Measurements from ENCODE around the gene PPP3CA.

- TF ChIP-seq, protein P1, sequence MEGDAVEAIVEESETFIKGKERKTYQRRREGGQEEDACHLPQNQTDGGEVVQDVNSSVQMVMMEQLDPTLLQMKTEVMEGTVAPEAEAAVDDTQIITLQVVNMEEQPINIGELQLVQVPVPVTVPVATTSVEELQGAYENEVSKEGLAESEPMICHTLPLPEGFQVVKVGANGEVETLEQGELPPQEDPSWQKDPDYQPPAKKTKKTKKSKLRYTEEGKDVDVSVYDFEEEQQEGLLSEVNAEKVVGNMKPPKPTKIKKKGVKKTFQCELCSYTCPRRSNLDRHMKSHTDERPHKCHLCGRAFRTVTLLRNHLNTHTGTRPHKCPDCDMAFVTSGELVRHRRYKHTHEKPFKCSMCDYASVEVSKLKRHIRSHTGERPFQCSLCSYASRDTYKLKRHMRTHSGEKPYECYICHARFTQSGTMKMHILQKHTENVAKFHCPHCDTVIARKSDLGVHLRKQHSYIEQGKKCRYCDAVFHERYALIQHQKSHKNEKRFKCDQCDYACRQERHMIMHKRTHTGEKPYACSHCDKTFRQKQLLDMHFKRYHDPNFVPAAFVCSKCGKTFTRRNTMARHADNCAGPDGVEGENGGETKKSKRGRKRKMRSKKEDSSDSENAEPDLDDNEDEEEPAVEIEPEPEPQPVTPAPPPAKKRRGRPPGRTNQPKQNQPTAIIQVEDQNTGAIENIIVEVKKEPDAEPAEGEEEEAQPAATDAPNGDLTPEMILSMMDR (IDR thresholded peaks at IDR 0.05): no peak
- TF ChIP-seq POLR2A (IDR thresholded peaks at IDR 0.05): no peak
Observed at GRCh38 chr4:101010987-101011386, 336.3 kb downstream of the PPP3CA start.
